ENCODE results near the gene TMEM254. TPM values are rescaled to one million over a fixed set of nuclear protein-coding genes. Genes with fewer than 3 reads are reported as not detected.
"Not testable (repeated sequence)": the region's sequence is repeated elsewhere in the genome, so short reads cannot be mapped to it uniquely, and the experiment has no call there.

The TMEM254 gene
- total RNA-seq, 1 donor = 3.0 TPM

- H3K4me3 ChIP-seq (ENCODE audit: low read length) = no peak overlapping the region
- H3K27me3 ChIP-seq (ENCODE audit: insufficient read depth, low read length) = no peaks in the 10 kb centered on the region
- H3K4me1 ChIP-seq (ENCODE audit: insufficient read depth, low read length) = no peaks in the 10 kb centered on the region
- no peaks in the 10 kb centered on the region for H3K9me3 ChIP-seq (ENCODE audit: low read depth, low read length)
Observed at GRCh38 chr10:80100116-80100515, 21.7 kb downstream of the TMEM254 start.

- Histone ChIP-seq H3K4me3 (ENCODE audit: low read length) (no peak overlapping the region), H3K27me3 (ENCODE audit: insufficient read depth, low read length) (no peaks in the 10 kb centered on the region), H3K4me1 (ENCODE audit: insufficient read depth, low read length) (no peaks in the 10 kb centered on the region), H3K9me3 (ENCODE audit: low read depth, low read length) (no peaks in the 10 kb centered on the region)
Observed at GRCh38 chr10:80100861-80101695, 22.6 kb downstream of the TMEM254 start.

GRCh38 chr10:80104066-80104926, 25.8 kb downstream of the TMEM254 start:
- Histone ChIP-seq H3K27me3 (ENCODE audit: insufficient read depth, low read length) (no peaks in the 10 kb centered on the region), H3K4me3 (ENCODE audit: low read length) (no peak overlapping the region), H3K4me1 (ENCODE audit: insufficient read depth, low read length) (no peaks in the 10 kb centered on the region), H3K9me3 (ENCODE audit: low read depth, low read length) (no peaks in the 10 kb centered on the region)

GRCh38 chr10:80108576-80109239, 30.2 kb downstream of the TMEM254 start:
- Histone ChIP-seq H3K4me1 (ENCODE audit: insufficient read depth, low read length) (no peaks in the 10 kb centered on the region), H3K4me3 (ENCODE audit: low read length) (no peak overlapping the region), H3K27me3 (ENCODE audit: insufficient read depth, low read length) (no peaks in the 10 kb centered on the region), H3K9me3 (ENCODE audit: low read depth, low read length) (no peaks in the 10 kb centered on the region)

GRCh38 chr10:80110986-80111385, 32.5 kb downstream of the TMEM254 start:
- H3K27me3 ChIP-seq (ENCODE audit: insufficient read depth, low read length) = no peaks in the 10 kb centered on the region
- H3K4me3 ChIP-seq (ENCODE audit: low read length) = no peak overlapping the region
- H3K4me1 ChIP-seq (ENCODE audit: insufficient read depth, low read length) = no peaks in the 10 kb centered on the region
- H3K9me3 ChIP-seq (ENCODE audit: low read depth, low read length) = no peaks in the 10 kb centered on the region

- Histone ChIP-seq H3K27me3 (ENCODE audit: insufficient read depth, low read length) (no peaks in the 10 kb centered on the region), H3K4me3 (ENCODE audit: low read length) (no peak overlapping the region), H3K4me1 (ENCODE audit: insufficient read depth, low read length) (no peaks in the 10 kb centered on the region), H3K9me3 (ENCODE audit: low read depth, low read length) (no peaks in the 10 kb centered on the region)
Observed at GRCh38 chr10:80118669-80119068, 40.2 kb downstream of the TMEM254 start.

- H3K9me3 ChIP-seq (ENCODE audit: low read depth, low read length) = no peaks in the 10 kb centered on the region
- no peaks in the 10 kb centered on the region for H3K27me3 ChIP-seq (ENCODE audit: insufficient read depth, low read length)
- H3K4me1 ChIP-seq (ENCODE audit: insufficient read depth, low read length) = no peaks in the 10 kb centered on the region
- no peak overlapping the region for H3K4me3 ChIP-seq (ENCODE audit: low read length)
Observed at GRCh38 chr10:80122110-80122710, 43.7 kb downstream of the TMEM254 start.

- H3K27me3 ChIP-seq (ENCODE audit: insufficient read depth, low read length) = no peaks in the 10 kb centered on the region
- H3K4me3 ChIP-seq (ENCODE audit: low read length) = no peak overlapping the region
- H3K4me1 ChIP-seq (ENCODE audit: insufficient read depth, low read length) = no peaks in the 10 kb centered on the region
- H3K9me3 ChIP-seq (ENCODE audit: low read depth, low read length) = no peaks in the 10 kb centered on the region
Observed at GRCh38 chr10:80122746-80123145, 44.3 kb downstream of the TMEM254 start.

- H3K4me3 ChIP-seq (ENCODE audit: low read length) = no peak overlapping the region
- H3K4me1 ChIP-seq (ENCODE audit: insufficient read depth, low read length) = no peaks in the 10 kb centered on the region
- no peaks in the 10 kb centered on the region for H3K9me3 ChIP-seq (ENCODE audit: low read depth, low read length)
- H3K27me3 ChIP-seq (ENCODE audit: insufficient read depth, low read length) = peaks cover 8% of the 10 kb centered on the region
Observed at GRCh38 chr10:80126876-80127275, 48.4 kb downstream of the TMEM254 start.

GRCh38 chr10:80131499-80131901, 53.0 kb downstream of the TMEM254 start:
- peaks cover 30% of the 10 kb centered on the region for H3K27me3 ChIP-seq (ENCODE audit: insufficient read depth, low read length)
- H3K9me3 ChIP-seq (ENCODE audit: low read depth, low read length) = no peaks in the 10 kb centered on the region
- H3K4me3 ChIP-seq (ENCODE audit: low read length) = no peak overlapping the region
- no peaks in the 10 kb centered on the region for H3K4me1 ChIP-seq (ENCODE audit: insufficient read depth, low read length)

GRCh38 chr10:80132299-80133139, 54.1 kb downstream of the TMEM254 start, which contains the start of gene PLAC9:
TSS of gene PLAC9 (plus strand) at chr10:80132730. CDS start at chr10:80132763, 33 bp downstream.
- peaks cover 30% of the 10 kb centered on the region for H3K27me3 ChIP-seq (ENCODE audit: insufficient read depth, low read length)
- H3K4me3 ChIP-seq (ENCODE audit: low read length) = no peak within 1 kb of the TSS
- no peaks in the 10 kb centered on the region for H3K4me1 ChIP-seq (ENCODE audit: insufficient read depth, low read length)
- H3K9me3 ChIP-seq (ENCODE audit: low read depth, low read length) = no peaks in the 10 kb centered on the region

GRCh38 chr10:80133206-80133605, 54.7 kb downstream of the TMEM254 start:
- Histone ChIP-seq H3K9me3 (ENCODE audit: low read depth, low read length) (no peaks in the 10 kb centered on the region), H3K4me1 (ENCODE audit: insufficient read depth, low read length) (no peaks in the 10 kb centered on the region), H3K4me3 (ENCODE audit: low read length) (no peak overlapping the region), H3K27me3 (ENCODE audit: insufficient read depth, low read length) (peaks cover 30% of the 10 kb centered on the region)

- H3K4me1 ChIP-seq (ENCODE audit: insufficient read depth, low read length); H3K4me3 ChIP-seq (ENCODE audit: low read length); H3K9me3 ChIP-seq (ENCODE audit: low read depth, low read length): not testable (repeated sequence)
- H3K27me3 ChIP-seq (ENCODE audit: insufficient read depth, low read length) = peaks cover 30% of the 10 kb centered on the region
Observed at GRCh38 chr10:80133687-80134086, 55.2 kb downstream of the TMEM254 start.

GRCh38 chr10:80136134-80136571, 57.7 kb downstream of the TMEM254 start:
- Histone ChIP-seq H3K4me3 (ENCODE audit: low read length) (no peak overlapping the region), H3K4me1 (ENCODE audit: insufficient read depth, low read length) (no peaks in the 10 kb centered on the region), H3K27me3 (ENCODE audit: insufficient read depth, low read length) (peaks cover 29% of the 10 kb centered on the region), H3K9me3 (ENCODE audit: low read depth, low read length) (no peaks in the 10 kb centered on the region)
